IPS-18c (cell line): ENCODE measurements around the gene DMRT2.

ENCODE experiments used
- H3K4me3 ChIP-seq: 2 replicates; pipeline ENCODE4 v1.7.0; 2013; ENCODE audit warnings: low read depth, mild to moderate bottlenecking, low read length, moderate library complexity; ENCODE audit not compliant: insufficient read depth
- H3K9me3 ChIP-seq: one replicate; pipeline ENCODE4 v1.6.1; 2013; ENCODE audit warnings: mild to moderate bottlenecking, low read length, moderate library complexity; ENCODE audit not compliant: control insufficient read depth, insufficient read depth

The DMRT2 gene

GRCh38 chr9:1039589-1039988 lies 10.6 kb upstream of the DMRT2 start:
- H3K9me3 ChIP-seq = no peaks in the 10 kb centered on the region
- H3K4me3 ChIP-seq = no peak overlapping the region

GRCh38 chr9:1042466-1042865 lies 7.7 kb upstream of the DMRT2 start:
- H3K4me3 ChIP-seq = peak overlapping the region; percentile 47; the same call in 1 of the 2 replicates

GRCh38 chr9:1044643-1045042 lies 5.5 kb upstream of the DMRT2 start:
- H3K9me3 ChIP-seq = peaks cover 2% of the 10 kb centered on the region
- H3K4me3 ChIP-seq = no peak overlapping the region

More at GRCh38 chr9:1042466-1042865, 7.7 kb upstream of the DMRT2 start:
- H3K9me3 ChIP-seq = peaks cover 2% of the 10 kb centered on the region

GRCh38 chr9:1046639-1047572 lies 3.3 kb upstream of the DMRT2 start:
- Histone ChIP-seq H3K4me3 (0 out of 2 replicates have a peak overlapping the region, but pooled peaks have one; percentile 3), H3K9me3 (peaks cover 2% of the 10 kb centered on the region)

GRCh38 chr9:1047591-1048230 lies 2.4 kb upstream of the DMRT2 start:
- Histone ChIP-seq H3K9me3 (peaks cover 2% of the 10 kb centered on the region), H3K4me3 (0 out of 2 replicates have a peak overlapping the region, but pooled peaks have one; percentile 3)

GRCh38 chr9:1048231-1048619 lies 1.9 kb upstream of the DMRT2 start:
- Histone ChIP-seq H3K4me3 (no peak overlapping the region), H3K9me3 (peaks cover 2% of the 10 kb centered on the region)

GRCh38 chr9:1048811-1049210 lies 1.3 kb upstream of the DMRT2 start:
- no peak overlapping the region for H3K4me3 ChIP-seq
- peaks cover 2% of the 10 kb centered on the region for H3K9me3 ChIP-seq

GRCh38 chr9:1049641-1050040 lies 516 bp upstream of the DMRT2 start:
- H3K9me3 ChIP-seq = peaks cover 2% of the 10 kb centered on the region
- H3K4me3 ChIP-seq = no peak overlapping the region; the same call in 1 of the 2 replicates

- peak overlapping the region; percentile 47; the same call in 1 of the 2 replicates for H3K4me3 ChIP-seq
- H3K9me3 ChIP-seq = no peaks in the 10 kb centered on the region
Measured at GRCh38 chr9:1051210-1051583, 1.0 kb downstream of the DMRT2 start.

GRCh38 chr9:1051584-1052275 lies 1.6 kb downstream of the DMRT2 start:
- peak overlapping the region; percentile 47 for H3K4me3 ChIP-seq

GRCh38 chr9:1052365-1053281 lies 2.5 kb downstream of the DMRT2 start:
- H3K4me3 ChIP-seq = peak overlapping the region; percentile 47; the same call in 1 of the 2 replicates
- no peaks in the 10 kb centered on the region for H3K9me3 ChIP-seq

More at GRCh38 chr9:1051584-1052275, 1.6 kb downstream of the DMRT2 start:
- H3K9me3 ChIP-seq = no peaks in the 10 kb centered on the region

GRCh38 chr9:1053282-1053621 lies 3.1 kb downstream of the DMRT2 start:
- no peaks in the 10 kb centered on the region for H3K9me3 ChIP-seq

GRCh38 chr9:1053986-1054425 lies 3.8 kb downstream of the DMRT2 start:
- H3K4me3 ChIP-seq = no peak overlapping the region
- H3K9me3 ChIP-seq = no peaks in the 10 kb centered on the region

More at GRCh38 chr9:1053282-1053621, 3.1 kb downstream of the DMRT2 start:
- H3K4me3 ChIP-seq = no peak overlapping the region

GRCh38 chr9:1055166-1055565 lies 5.0 kb downstream of the DMRT2 start:
- H3K4me3 ChIP-seq = no peak overlapping the region

GRCh38 chr9:1057910-1058309 lies 7.8 kb downstream of the DMRT2 start:
- no peaks in the 10 kb centered on the region for H3K9me3 ChIP-seq
- no peak overlapping the region for H3K4me3 ChIP-seq

More at GRCh38 chr9:1055166-1055565, 5.0 kb downstream of the DMRT2 start:
- H3K9me3 ChIP-seq = no peaks in the 10 kb centered on the region

- Histone ChIP-seq H3K4me3 (no peak overlapping the region), H3K9me3 (no peaks in the 10 kb centered on the region)
Measured at GRCh38 chr9:1058826-1059487, 8.8 kb downstream of the DMRT2 start.
